ENCODE results near the gene CDYL2. TPM values are rescaled to one million over a fixed set of nuclear protein-coding genes. Genes with fewer than 3 reads are reported as not detected.

CDYL2 gene
- polyA plus RNA-seq, 1 donor from 2014 or later = 2.6 TPM

DNA sequence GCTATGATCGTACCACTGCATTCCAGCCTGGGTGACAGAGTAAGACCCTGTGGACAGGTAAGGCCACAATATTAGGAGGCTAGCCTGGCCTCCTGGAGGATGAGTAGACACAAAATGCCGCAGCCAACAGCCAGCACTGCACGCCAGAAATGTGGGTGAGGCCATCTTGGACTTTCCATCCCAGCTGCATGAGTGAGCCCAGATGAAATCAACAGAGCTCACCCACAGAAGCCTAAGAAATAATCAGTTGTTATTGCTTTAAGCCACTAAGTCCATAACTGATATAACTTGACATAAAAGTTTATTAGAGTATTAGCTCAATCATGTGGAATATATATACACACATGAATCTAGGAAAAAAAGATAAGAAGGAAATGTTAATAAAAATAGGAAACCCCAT is 101.7 kb downstream of the CDYL2 start:
- H4K20me1 ChIP-seq (ENCODE audit: insufficient read depth) = no peaks in the 10 kb centered on the region
- no peaks in the 10 kb centered on the region for H3F3A ChIP-seq (ENCODE audit: insufficient read depth, low read length, poor library complexity, severe bottlenecking)
- TF ChIP-seq RAD21 (conservative IDR thresholded peaks at IDR 0.05) = no peak
- no peak for TF ChIP-seq TAF1 (IDR thresholded peaks at IDR 0.05; ENCODE audit: low read depth)
- no peak for TF ChIP-seq EP300 (conservative IDR thresholded peaks at IDR 0.05; ENCODE audit: poor library complexity, severe bottlenecking)
- TF ChIP-seq, protein P1, sequence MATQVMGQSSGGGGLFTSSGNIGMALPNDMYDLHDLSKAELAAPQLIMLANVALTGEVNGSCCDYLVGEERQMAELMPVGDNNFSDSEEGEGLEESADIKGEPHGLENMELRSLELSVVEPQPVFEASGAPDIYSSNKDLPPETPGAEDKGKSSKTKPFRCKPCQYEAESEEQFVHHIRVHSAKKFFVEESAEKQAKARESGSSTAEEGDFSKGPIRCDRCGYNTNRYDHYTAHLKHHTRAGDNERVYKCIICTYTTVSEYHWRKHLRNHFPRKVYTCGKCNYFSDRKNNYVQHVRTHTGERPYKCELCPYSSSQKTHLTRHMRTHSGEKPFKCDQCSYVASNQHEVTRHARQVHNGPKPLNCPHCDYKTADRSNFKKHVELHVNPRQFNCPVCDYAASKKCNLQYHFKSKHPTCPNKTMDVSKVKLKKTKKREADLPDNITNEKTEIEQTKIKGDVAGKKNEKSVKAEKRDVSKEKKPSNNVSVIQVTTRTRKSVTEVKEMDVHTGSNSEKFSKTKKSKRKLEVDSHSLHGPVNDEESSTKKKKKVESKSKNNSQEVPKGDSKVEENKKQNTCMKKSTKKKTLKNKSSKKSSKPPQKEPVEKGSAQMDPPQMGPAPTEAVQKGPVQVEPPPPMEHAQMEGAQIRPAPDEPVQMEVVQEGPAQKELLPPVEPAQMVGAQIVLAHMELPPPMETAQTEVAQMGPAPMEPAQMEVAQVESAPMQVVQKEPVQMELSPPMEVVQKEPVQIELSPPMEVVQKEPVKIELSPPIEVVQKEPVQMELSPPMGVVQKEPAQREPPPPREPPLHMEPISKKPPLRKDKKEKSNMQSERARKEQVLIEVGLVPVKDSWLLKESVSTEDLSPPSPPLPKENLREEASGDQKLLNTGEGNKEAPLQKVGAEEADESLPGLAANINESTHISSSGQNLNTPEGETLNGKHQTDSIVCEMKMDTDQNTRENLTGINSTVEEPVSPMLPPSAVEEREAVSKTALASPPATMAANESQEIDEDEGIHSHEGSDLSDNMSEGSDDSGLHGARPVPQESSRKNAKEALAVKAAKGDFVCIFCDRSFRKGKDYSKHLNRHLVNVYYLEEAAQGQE (IDR thresholded peaks at IDR 0.05; ENCODE audit: borderline replicate concordance) = no peak
- no peak for TF ChIP-seq POLR2AphosphoS5 (IDR thresholded peaks at IDR 0.05)
- TF ChIP-seq SMC3 (conservative IDR thresholded peaks at IDR 0.05; ENCODE audit: poor library complexity) = no peak
- no peak for TF ChIP-seq EZH2 (IDR thresholded peaks at IDR 0.05; ENCODE audit: borderline replicate concordance, insufficient read depth, low read length, poor library complexity, severe bottlenecking)
- no peak for TF ChIP-seq MXI1 (conservative IDR thresholded peaks at IDR 0.05; ENCODE audit: poor library complexity, severe bottlenecking)
- TF ChIP-seq CTCF (IDR thresholded peaks at IDR 0.05; ENCODE audit: poor library complexity, severe bottlenecking) = no peak
- no peak overlapping the region for H3K27ac ChIP-seq (ENCODE audit: low read length)
- no peak overlapping the region for H3K4me2 ChIP-seq (ENCODE audit: low read length)
- H3K9me3 ChIP-seq (ENCODE audit: low read length) = no peaks in the 10 kb centered on the region
- H3K4me3 ChIP-seq (ENCODE audit: low read length) = no peak overlapping the region
- H3K27me3 ChIP-seq (ENCODE audit: insufficient read depth, low read depth, low read length) = no peaks in the 10 kb centered on the region
- H3K9ac ChIP-seq (ENCODE audit: low read length) = no peak overlapping the region
- no peaks in the 10 kb centered on the region for H3K79me2 ChIP-seq (replicated peaks; ENCODE audit: insufficient read depth, low read length)
- H3K36me3 ChIP-seq (ENCODE audit: insufficient read depth, low read length) = no peaks in the 10 kb centered on the region
- no peak overlapping the region for H2AFZ ChIP-seq (ENCODE audit: low read depth, low read length)
- no peaks in the 10 kb centered on the region for H3K9me2 ChIP-seq (ENCODE audit: insufficient read depth, low read length)

- no peak overlapping the region for H3K9ac ChIP-seq (ENCODE audit: low read length)
- H3K4me3 ChIP-seq (ENCODE audit: low read length) = no peak overlapping the region
- H2AFZ ChIP-seq (ENCODE audit: low read depth, low read length) = no peak overlapping the region
- H3K36me3 ChIP-seq (ENCODE audit: insufficient read depth, low read length) = no peaks in the 10 kb centered on the region
- H3K4me2 ChIP-seq (ENCODE audit: low read length) = no peak overlapping the region
- no peaks in the 10 kb centered on the region for H4K20me1 ChIP-seq (ENCODE audit: insufficient read depth)
- no peaks in the 10 kb centered on the region for H3K9me3 ChIP-seq (ENCODE audit: low read length)
- no peaks in the 10 kb centered on the region for H3K9me2 ChIP-seq (ENCODE audit: insufficient read depth, low read length)
- no peak for TF ChIP-seq SMC3 (conservative IDR thresholded peaks at IDR 0.05; ENCODE audit: poor library complexity)
- TF ChIP-seq POLR2AphosphoS5 (IDR thresholded peaks at IDR 0.05) = no peak
- TF ChIP-seq EP300 (conservative IDR thresholded peaks at IDR 0.05; ENCODE audit: poor library complexity, severe bottlenecking) = no peak
- no peak for TF ChIP-seq MXI1 (conservative IDR thresholded peaks at IDR 0.05; ENCODE audit: poor library complexity, severe bottlenecking)
- no peak for TF ChIP-seq RAD21 (conservative IDR thresholded peaks at IDR 0.05)
- no peak for TF ChIP-seq EZH2 (IDR thresholded peaks at IDR 0.05; ENCODE audit: borderline replicate concordance, insufficient read depth, low read length, poor library complexity, severe bottlenecking)
- TF ChIP-seq TAF1 (IDR thresholded peaks at IDR 0.05; ENCODE audit: low read depth) = no peak
- TF ChIP-seq CTCF (IDR thresholded peaks at IDR 0.05; ENCODE audit: poor library complexity, severe bottlenecking) = no peak
- H3K79me2 ChIP-seq (replicated peaks; ENCODE audit: insufficient read depth, low read length) = no peaks in the 10 kb centered on the region
- H3F3A ChIP-seq (ENCODE audit: insufficient read depth, low read length, poor library complexity, severe bottlenecking) = no peaks in the 10 kb centered on the region
- no peak overlapping the region for H3K27ac ChIP-seq (ENCODE audit: low read length)
- H3K27me3 ChIP-seq (ENCODE audit: insufficient read depth, low read depth, low read length) = no peaks in the 10 kb centered on the region
These were observed 103.8 kb downstream of the CDYL2 start for GRCh38 chr16:80700558-80700957.
